Lower lobe of right lung (tissue), 2 donors: ENCODE measurements around the gene BEND5. TPM values are rescaled to one million over a fixed set of nuclear protein-coding genes. Genes with fewer than 3 reads are reported as not detected.

Experiments used
- ATAC-seq, 2 donors: fragments of 200-7000 bp; cut with Tn5 transposase; one replicate each; pipeline ENCODE4 v1.9.1; 2020 to 2022; ENCODE audit warnings: mild to moderate bottlenecking in 2 of 2, moderate library complexity in 2 of 2
- DNase-seq: peaks from one replicate; pipeline ENCODE4 v3.0.0-alpha.2; 2020
- H3K27ac ChIP-seq: fragments of 200-600 bp; one replicate; pipeline ENCODE4 v1.8.0; 2022
- H3K27me3 ChIP-seq: fragments of 200-600 bp; one replicate; pipeline ENCODE4 v1.8.0; 2022; ENCODE audit warnings: low read depth
- H3K36me3 ChIP-seq: fragments of 200-600 bp; one replicate; pipeline ENCODE4 v1.8.0; 2022; ENCODE audit warnings: mild to moderate bottlenecking
- H3K4me1 ChIP-seq: fragments of 200-600 bp; one replicate; pipeline ENCODE4 v1.8.0; 2022
- H3K4me3 ChIP-seq: fragments of 200-600 bp; one replicate; pipeline ENCODE4 v1.8.0; 2022; ENCODE audit warnings: mild to moderate bottlenecking
- H3K9me3 ChIP-seq: fragments of 200-600 bp; one replicate; pipeline ENCODE4 v1.8.0; 2022
- CTCF ChIP-seq: fragments of 200-600 bp; IDR thresholded peaks from one replicate; pipeline ENCODE4 v1.8.0; 2022; ENCODE audit warnings: antibody characterized with exemption, mild to moderate bottlenecking
- intact Hi-C: fragments of 100-400 bp; cut with DNase I; formaldehyde crosslinking; loops from one replicate; pipeline ENCODE4 v1.11.0; 2022
- total RNA-seq: library from RNA; stranded (reverse); fragmentation: NEBNext Ultra II Directional; extraction: Animal tissue kit (Norgen Biotek cat#: 25700); gene quantifications from one replicate; pipeline ENCODE4 v1.2.1, GENCODE V29; 2021
- donor health status: DM: no; HTN: yes; CAD: no; lungs with severe emphysema.

Gene BEND5
- total RNA-seq, 1 donor from 2014 or later, result 4.3 TPM

GRCh38 chr1:48777219-48777895 lies 666 bp upstream of the BEND5 start:
- Histone ChIP-seq H3K27ac (peak overlapping the region; percentile 3), H3K36me3 (no peaks in the 10 kb centered on the region), H3K4me3 (peak overlapping the region; percentile 76), H3K4me1 (peaks cover 20% of the 10 kb centered on the region), H3K27me3 (no peaks in the 10 kb centered on the region), H3K9me3 (no peaks in the 10 kb centered on the region)
- DNase-seq, result no peak
- no peak for TF ChIP-seq CTCF
- ATAC-seq, result peak; percentile 40 to 50
- intact Hi-C loops, result no loop called here

DNA sequence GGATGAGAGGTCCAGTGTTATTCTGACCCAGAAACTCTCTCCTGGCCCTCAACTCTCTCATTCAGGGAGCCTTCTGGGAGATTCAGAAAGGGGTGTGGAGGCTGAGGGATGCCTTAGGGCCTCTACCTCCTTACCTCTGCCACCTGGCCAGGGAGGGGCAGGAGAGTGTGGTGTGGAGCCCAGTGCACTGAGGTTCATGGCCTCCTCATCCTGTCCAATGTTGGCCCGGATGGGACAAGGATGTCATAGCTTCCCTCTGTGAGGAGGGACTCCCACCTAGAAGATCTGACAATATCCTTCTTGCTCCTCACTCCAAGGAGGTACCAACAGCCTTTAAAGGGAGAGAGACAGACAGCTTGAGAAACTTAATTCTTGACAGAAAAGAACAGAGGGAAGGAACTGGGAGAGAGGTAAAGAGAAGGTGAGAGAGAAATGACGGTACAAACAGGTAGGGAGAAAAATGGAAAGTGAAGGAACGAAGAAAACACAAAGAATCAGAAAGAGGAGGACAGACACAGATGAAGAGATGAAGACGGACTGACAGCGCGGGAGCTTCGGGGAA lies 779 bp downstream of the BEND5 start:
- peaks cover 20% of the 10 kb centered on the region for H3K4me1 ChIP-seq
- peak overlapping the region; percentile 76 for H3K4me3 ChIP-seq
- intact Hi-C loops, result no loop called here
- no peak for ATAC-seq
- DNase-seq, result no peak
- TF ChIP-seq CTCF, result no peak
- no peaks in the 10 kb centered on the region for H3K27me3 ChIP-seq
- H3K9me3 ChIP-seq, result no peaks in the 10 kb centered on the region
- no peaks in the 10 kb centered on the region for H3K36me3 ChIP-seq
- peak overlapping the region; percentile 81 for H3K27ac ChIP-seq

- Histone ChIP-seq H3K27ac (no peak overlapping the region), H3K4me3 (no peak overlapping the region), H3K27me3 (no peaks in the 10 kb centered on the region), H3K4me1 (peaks cover 20% of the 10 kb centered on the region), H3K9me3 (no peaks in the 10 kb centered on the region), H3K36me3 (no peaks in the 10 kb centered on the region)
- DNase-seq (no peak), ATAC-seq (no peak)
- no peak for TF ChIP-seq CTCF
- intact Hi-C loops, result no loop called here
These were observed 3.6 kb downstream of the BEND5 start for GRCh38 chr1:48773133-48773532.

- intact Hi-C loops, result no loop called here
- Histone ChIP-seq H3K4me3 (no peak overlapping the region), H3K9me3 (no peaks in the 10 kb centered on the region), H3K27me3 (no peaks in the 10 kb centered on the region), H3K4me1 (peaks cover 13% of the 10 kb centered on the region), H3K36me3 (no peaks in the 10 kb centered on the region), H3K27ac (no peak overlapping the region)
- no peak for ATAC-seq
- DNase-seq, result no peak
- no peak for TF ChIP-seq CTCF
These were observed 4.5 kb downstream of the BEND5 start for GRCh38 chr1:48772211-48772610.

GRCh38 chr1:48771561-48771960 lies 5.1 kb downstream of the BEND5 start:
- H3K4me1 ChIP-seq, result peaks cover 12% of the 10 kb centered on the region
- no peaks in the 10 kb centered on the region for H3K36me3 ChIP-seq
- H3K27me3 ChIP-seq, result no peaks in the 10 kb centered on the region
- no peaks in the 10 kb centered on the region for H3K9me3 ChIP-seq
- intact Hi-C loops, result no loop called here
- H3K27ac ChIP-seq, result no peak overlapping the region
- no peak for TF ChIP-seq CTCF
- no peak overlapping the region for H3K4me3 ChIP-seq
- DNase-seq, result no peak
- ATAC-seq, result no peak
